Breast epithelium (tissue), 3 donors: ENCODE measurements around the gene GAS7.

Experiments used
- CTCF ChIP-seq, 3 donors: fragments of 450-650 bp; IDR thresholded peaks; one replicate each; pipeline ENCODE4 v1.5.1; 2016 to 2017; ENCODE audit warnings: antibody characterized with exemption in 3 of 3, mild to moderate bottlenecking in 3 of 3, moderate library complexity in 3 of 3
- POLR2A ChIP-seq: fragments of 450-650 bp; IDR thresholded peaks from one replicate; pipeline ENCODE4 v1.6.1; 2016; ENCODE audit warnings: antibody characterized with exemption, mild to moderate bottlenecking, moderate library complexity
- POLR2AphosphoS5 ChIP-seq, 3 donors: sonication (generic); formaldehyde crosslinking; IDR thresholded peaks; one replicate each; pipeline ENCODE4 v1.6.1; 2017; ENCODE audit warnings: antibody characterized with exemption in 3 of 3

GRCh38 chr17:9893411-9894012, 304.9 kb downstream of the GAS7 start:
- TF ChIP-seq POLR2A (no peak), CTCF (IDR thresholded peaks at IDR 0.05) (no peak), POLR2AphosphoS5 (IDR thresholded peaks at IDR 0.05) (no peak)
